Fibroblast of skin of left biceps (primary cell): ENCODE measurements around the gene UBE2QL1.
"Not testable (repeated sequence)": the region's sequence is repeated elsewhere in the genome, so short reads cannot be mapped to it uniquely, and the experiment has no call there.

Source experiments
- DNase-seq, 2 experiments: peaks; one replicate each; pipeline ENCODE4 v3.0.0-alpha.2; 2013; ENCODE audit warnings: low read depth in 2 of 2

UBE2QL1 gene

GRCh38 chr5:6496636-6497035 is 48.0 kb downstream of the UBE2QL1 start:
- DNase-seq, result no peak

GRCh38 chr5:6497262-6497661 is 48.6 kb downstream of the UBE2QL1 start:
- no peak for DNase-seq

- DNase-seq, result no peak
Observed at GRCh38 chr5:6498968-6499367, 50.3 kb downstream of the UBE2QL1 start.

DNA sequence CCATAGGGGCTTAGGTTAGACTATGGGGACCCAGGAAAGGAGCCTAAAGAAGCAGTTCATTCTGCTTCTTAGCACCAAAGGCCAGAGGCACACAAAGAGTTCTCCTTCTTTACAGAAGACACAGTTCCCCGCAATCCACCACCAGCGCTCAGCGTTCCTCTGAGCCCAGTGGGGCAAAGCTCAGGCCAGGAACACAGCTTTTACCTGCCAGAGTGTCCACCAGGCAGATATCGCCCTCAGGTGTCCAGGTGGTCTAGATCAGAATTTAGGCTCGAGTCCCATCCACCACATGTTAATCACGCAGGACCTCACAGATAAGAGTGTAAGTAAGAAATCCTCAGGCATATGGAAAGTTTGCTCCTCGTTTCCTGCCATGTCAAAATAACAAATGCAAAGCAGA is 53.0 kb downstream of the UBE2QL1 start:
- no peak for DNase-seq

- DNase-seq, result no peak
Observed at GRCh38 chr5:6502421-6502820, 53.8 kb downstream of the UBE2QL1 start.

GRCh38 chr5:6503342-6503741 is 54.7 kb downstream of the UBE2QL1 start:
- DNase-seq, result no peak

DNA sequence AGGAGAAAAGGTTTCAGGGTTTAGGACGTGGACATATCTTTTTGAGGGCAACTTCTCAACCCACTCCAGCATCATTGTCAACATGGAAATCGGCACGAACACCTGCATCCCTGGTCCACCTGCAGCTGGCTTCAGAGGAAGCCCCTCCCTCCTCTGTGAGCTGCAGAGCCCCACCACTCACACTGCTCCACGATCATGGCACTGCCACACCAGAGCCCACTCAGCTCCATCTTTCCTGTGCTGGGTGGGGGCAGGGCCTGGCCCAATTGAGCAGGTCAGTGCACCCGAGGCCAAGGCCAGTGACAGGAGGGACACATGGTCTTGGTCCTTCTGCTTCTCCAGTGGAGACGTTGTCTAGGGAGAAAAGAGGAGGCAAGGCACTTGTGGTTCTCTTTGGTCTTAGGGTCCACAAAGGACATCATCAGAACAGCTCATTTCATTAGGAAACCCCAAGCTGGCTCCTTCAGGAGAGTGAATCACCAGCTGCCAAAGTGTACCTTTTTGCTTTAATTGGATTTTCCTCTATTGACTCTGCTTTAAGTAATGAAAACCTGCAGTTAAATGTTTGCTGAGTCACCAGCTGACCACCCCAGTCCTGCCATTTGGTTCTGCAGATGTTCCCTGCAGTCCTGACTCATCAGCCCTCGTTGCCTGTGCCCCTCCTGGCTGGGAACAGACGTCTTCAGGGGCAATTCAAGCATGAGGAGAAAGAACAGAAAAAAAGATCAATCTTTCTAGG is 56.2 kb downstream of the UBE2QL1 start:
- DNase-seq, result peak; percentile 6 to 18

- no peak for DNase-seq
Observed at GRCh38 chr5:6505416-6505755, 56.7 kb downstream of the UBE2QL1 start.

- no peak for DNase-seq
Observed at GRCh38 chr5:6505783-6506557, 57.3 kb downstream of the UBE2QL1 start.

- no peak for DNase-seq
Observed at GRCh38 chr5:6506611-6507010, 58.0 kb downstream of the UBE2QL1 start.

GRCh38 chr5:6508931-6509330 is 60.3 kb downstream of the UBE2QL1 start:
- DNase-seq, result no peak

- DNase-seq, result no peak
Observed at GRCh38 chr5:6510132-6510531, 61.5 kb downstream of the UBE2QL1 start.

GRCh38 chr5:6510973-6511372 is 62.3 kb downstream of the UBE2QL1 start:
- no peak for DNase-seq

DNA sequence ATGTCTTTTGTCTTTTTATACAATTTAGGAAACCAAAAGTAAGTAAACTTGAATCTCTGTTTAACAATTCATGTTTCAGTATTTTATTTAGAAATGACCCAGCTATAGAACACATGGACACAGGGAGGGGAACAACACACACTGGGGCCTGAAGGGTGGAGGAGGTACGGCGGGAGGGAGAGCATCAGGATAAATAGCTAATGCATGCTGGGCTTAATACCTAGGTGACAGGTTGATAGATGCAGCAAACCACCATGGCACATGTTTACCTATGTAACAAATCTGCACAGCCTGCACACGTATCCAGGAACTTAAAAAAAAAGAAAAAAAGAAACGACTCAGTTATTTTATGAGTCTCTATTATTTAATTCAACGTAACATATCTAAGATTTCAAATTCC is 67.2 kb downstream of the UBE2QL1 start:
- not testable (repeated sequence) for DNase-seq

DNA sequence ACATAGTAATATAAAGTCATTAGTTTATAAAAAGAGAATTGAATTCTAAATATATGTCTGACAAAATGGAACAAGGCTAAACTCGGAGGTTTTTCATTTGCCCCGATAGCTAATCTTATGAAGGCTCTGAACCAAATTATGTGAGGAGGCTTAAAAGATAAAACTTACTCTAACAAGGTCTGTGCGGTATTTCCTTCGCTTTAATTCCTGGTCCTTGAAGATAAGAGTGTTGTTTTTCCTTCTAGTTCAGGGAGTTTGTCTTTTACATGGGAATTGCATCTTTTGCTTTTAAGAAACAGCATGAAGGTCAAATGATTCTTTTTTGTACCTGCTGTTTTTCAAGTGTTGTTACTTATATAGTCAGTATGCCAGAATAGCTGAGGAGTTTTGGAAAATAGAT is 68.2 kb downstream of the UBE2QL1 start:
- DNase-seq, result no peak

GRCh38 chr5:6517510-6517909 is 68.9 kb downstream of the UBE2QL1 start:
- DNase-seq, result no peak

DNA sequence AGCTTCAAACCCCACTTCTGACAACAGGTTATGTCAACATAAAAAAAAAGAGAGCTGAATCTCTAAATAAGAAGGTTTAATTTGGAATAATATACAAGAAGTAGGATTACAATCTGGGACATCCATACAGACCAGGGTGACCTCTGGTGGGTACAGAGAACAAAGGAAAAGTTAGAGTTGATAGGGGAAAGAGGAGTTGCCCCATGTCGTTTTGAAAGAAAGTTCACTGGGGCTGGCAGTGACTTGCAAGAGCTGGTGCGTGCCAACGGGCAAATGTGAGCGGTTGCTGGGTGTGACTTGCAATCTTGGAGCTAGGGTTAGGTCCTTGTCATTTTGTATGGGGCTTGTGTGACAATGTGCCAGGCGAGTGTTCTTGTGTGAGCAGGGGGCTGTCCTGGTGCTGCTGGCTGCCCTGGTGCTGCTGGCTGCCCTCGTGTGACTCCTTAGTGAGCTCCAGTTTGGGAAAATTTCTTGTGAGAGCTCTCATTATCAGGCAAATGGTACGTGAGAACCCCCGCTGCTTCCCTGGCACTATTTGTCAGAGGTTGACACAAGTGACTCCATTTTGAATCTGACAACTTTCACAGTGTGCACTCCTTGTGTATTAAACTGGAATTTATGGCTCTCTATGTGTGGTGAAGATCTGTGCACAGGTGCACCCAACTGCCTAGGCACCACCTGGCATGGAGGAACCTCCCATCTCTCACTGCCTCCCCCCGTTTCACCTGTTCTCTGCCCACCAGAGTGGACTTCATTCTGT is 69.8 kb downstream of the UBE2QL1 start:
- no peak for DNase-seq

- no peak for DNase-seq
Observed at GRCh38 chr5:6520201-6520600, 71.5 kb downstream of the UBE2QL1 start.

GRCh38 chr5:6522331-6522730 is 73.7 kb downstream of the UBE2QL1 start:
- DNase-seq, result no peak

- DNase-seq, result no peak
Observed at GRCh38 chr5:6522923-6523322, 74.3 kb downstream of the UBE2QL1 start.

GRCh38 chr5:6525422-6525821 is 76.8 kb downstream of the UBE2QL1 start:
- no peak for DNase-seq

- DNase-seq, result no peak
Observed at GRCh38 chr5:6525910-6526309, 77.3 kb downstream of the UBE2QL1 start.
